Retinal pigment epithelial cell (primary cell): ENCODE data around the gene MUC22.
"Not testable (repeated sequence)": the region's sequence is repeated elsewhere in the genome, so short reads cannot be mapped to it uniquely, and the experiment has no call there.

Experiments used
- DNase-seq: peaks from one replicate; pipeline ENCODE4 v3.0.0-alpha.2; 2010; ENCODE audit warnings: low read depth
- H3K4me3 ChIP-seq: 2 replicates; pipeline ENCODE4 v1.5.1; 2011; ENCODE audit warnings: mild to moderate bottlenecking, low read length, control low read depth, moderate library complexity
- CTCF ChIP-seq: conservative IDR thresholded peaks from 2 replicates; pipeline ENCODE4 v1.5.1; 2011; ENCODE audit warnings: low read depth, low read length, control low read depth, inconsistent platforms

Gene MUC22

GRCh38 chr6:31010393-31011060 lies at the start of gene MUC22:
Gene MUC22 (plus strand): TSS chr6:31010474. CDS start chr6:31010707, 233 bp downstream.
- TF ChIP-seq CTCF = no peak
- no peak for DNase-seq
- H3K4me3 ChIP-seq = no peak within 1 kb of the TSS

- DNase-seq = no peak
- H3K4me3 ChIP-seq = no peak overlapping the region
- TF ChIP-seq CTCF = no peak
Observed at GRCh38 chr6:30960907-30961673, 49.2 kb upstream of the MUC22 start.

GRCh38 chr6:30962716-30963115 lies 47.6 kb upstream of the MUC22 start:
- no peak overlapping the region for H3K4me3 ChIP-seq
- no peak for DNase-seq
- TF ChIP-seq CTCF = no peak

GRCh38 chr6:30963641-30964040 lies 46.6 kb upstream of the MUC22 start:
- H3K4me3 ChIP-seq = no peak overlapping the region
- no peak for DNase-seq
- no peak for TF ChIP-seq CTCF

GRCh38 chr6:30964075-30964474 lies 46.2 kb upstream of the MUC22 start:
- no peak for DNase-seq
- no peak overlapping the region for H3K4me3 ChIP-seq
- TF ChIP-seq CTCF = no peak

- TF ChIP-seq CTCF = no peak
- no peak for DNase-seq
- H3K4me3 ChIP-seq = no peak overlapping the region
Observed at GRCh38 chr6:30965140-30965601, 45.1 kb upstream of the MUC22 start.

GRCh38 chr6:30966154-30966553 lies 44.1 kb upstream of the MUC22 start:
- no peak for DNase-seq
- no peak for TF ChIP-seq CTCF
- H3K4me3 ChIP-seq = no peak overlapping the region

GRCh38 chr6:30969171-30969570 lies 41.1 kb upstream of the MUC22 start:
- not testable (repeated sequence) for DNase-seq, H3K4me3 ChIP-seq
